Stimulated activated CD4-positive, alpha-beta T cell treated with anti-CD3 and anti-CD28 coated beads, Interleukin-1b, Interleukin-23, amount 100 ng/mL, for 4 hours (primary cell): ENCODE data around the gene CEP83.
A peak's percentile ranks its signal among the peaks of the same experiment; 100 is the strongest.

Experiments
- DNase-seq, 2 donors: peaks; one replicate each; pipeline ENCODE4 v3.0.0-alpha.2; 2020; ENCODE audit warnings: low read depth in 2 of 2

The CEP83 gene

DNA sequence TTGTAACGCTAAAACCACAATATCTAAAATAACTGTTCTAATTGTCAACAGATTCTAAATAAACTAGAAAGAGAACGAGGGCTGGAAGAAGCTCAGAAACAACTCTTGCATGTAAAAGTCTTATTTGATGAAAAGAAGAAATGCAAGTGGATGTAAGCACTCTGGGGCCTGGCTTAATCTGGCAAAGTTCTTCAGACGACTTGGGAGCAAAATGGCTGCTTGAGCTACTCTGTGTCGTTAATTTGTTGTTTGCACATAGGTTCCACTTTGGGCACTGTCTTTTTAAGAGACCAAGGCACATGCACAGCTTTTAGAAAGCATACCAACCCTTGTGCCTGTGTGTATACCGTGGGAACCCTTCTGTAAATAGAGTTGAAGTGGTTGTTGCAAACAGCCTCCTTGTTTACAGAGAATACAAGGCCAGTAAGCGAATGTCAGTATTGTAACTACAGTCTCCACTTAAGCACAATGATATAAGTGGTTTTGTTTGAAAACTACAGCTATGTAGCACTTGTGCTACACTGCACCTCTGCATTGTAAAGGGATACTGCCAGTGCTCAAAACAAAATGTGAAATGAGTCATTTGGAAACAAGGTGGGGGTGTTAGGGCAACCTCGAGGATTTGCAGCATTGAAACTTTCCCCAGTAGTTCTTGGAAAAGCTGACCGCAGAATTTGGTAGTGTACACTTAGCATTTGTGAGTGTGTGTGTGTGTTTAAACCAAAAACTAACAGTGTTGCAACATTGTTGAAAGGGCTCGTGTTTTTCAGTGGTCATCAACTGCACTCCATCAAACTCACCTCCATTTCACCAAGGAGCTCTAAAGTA is 154.3 kb downstream of the CEP83 start:
- peak in 1 of 2 donors; percentile 12 for DNase-seq

DNA sequence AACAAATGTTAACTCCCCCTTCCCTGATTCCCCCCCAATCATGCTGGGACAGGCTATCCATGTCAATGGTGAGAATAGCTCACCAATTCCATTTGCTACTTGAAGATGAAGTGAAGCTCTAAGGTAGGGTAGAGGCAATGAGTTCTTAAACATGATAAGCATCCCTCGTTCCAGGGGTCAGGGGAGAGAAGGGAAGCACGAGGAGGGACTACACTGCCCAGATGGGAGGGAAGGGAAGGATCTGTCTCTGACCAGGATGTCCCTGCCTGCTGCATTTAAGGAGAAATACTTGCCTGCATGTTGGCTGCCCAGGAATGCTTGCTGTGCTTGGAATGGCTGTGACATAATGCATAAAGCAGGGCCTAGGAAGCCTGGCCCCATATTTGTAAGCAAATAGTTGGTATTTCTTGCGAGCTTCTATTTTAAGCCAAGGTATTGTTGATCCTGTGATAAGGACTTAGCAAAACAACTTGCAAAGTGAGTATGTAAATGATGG is 155.1 kb downstream of the CEP83 start:
- DNase-seq = no peak

DNA sequence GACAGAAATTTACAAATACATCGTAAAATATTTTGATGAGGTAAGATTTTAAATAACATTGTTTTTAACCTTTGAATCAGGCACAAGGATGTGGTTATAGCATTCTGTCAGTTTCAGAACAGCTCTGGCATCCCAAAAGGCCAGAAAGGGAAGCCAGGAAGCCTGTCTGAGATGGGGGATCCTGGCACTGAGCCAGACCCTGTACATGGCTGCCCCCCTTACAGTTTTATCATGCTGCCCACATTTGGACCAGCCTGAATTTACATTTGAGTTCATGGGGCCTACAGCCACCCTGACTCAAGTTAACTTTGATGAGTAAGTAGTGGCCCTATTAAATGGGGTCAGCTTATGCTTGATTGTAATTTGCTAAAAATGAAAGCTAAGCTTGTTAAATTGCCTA is 155.7 kb downstream of the CEP83 start:
- no peak for DNase-seq

DNA sequence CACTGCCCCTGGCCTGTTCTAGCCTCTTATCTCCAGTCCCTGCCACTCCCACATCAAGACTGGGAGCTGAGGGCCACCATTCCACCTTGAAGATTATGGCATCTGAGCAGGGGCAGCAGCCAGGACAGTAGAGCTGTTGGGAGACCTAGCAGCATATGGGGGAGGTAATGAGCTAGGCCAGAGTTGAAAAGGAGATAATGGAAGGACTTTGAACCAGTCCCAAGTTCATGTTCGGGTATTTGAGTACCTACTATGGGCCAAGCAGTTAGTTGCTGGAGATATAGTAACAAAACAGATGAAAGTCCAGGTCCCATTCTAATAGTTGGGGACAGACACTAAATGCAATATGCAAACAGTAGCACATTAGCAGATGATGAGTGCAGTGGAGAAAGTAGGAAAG is 159.8 kb downstream of the CEP83 start:
- no peak for DNase-seq

DNA sequence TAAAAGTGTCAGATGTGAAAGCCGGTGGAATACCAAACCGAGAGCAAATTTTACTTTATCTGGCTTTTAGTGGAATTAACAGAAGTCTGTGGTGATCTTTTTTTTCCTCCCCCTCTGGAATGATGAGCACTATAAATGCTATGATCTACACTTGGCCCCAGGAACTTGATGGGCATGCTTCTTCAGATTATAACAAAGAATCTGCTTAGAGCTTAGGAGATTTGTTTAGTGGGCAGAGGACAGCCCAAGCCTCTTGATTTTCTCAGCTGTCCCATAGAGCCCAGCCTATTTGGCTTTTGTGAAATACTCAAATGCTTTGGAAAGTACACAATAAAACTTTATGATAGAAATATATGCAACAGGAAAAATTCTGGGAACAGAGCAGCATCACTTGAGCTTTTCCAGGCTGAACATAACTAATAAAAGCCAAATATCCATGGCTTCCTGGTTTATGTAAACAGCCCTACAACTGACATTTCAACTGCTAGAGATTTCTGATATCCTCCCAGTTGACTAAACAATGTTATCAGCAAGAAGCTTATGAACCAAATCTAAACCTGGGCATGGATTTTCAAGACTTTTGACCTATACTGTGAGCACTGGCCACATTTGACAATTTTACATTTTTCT is 161.7 kb downstream of the CEP83 start:
- no peak for DNase-seq

DNA sequence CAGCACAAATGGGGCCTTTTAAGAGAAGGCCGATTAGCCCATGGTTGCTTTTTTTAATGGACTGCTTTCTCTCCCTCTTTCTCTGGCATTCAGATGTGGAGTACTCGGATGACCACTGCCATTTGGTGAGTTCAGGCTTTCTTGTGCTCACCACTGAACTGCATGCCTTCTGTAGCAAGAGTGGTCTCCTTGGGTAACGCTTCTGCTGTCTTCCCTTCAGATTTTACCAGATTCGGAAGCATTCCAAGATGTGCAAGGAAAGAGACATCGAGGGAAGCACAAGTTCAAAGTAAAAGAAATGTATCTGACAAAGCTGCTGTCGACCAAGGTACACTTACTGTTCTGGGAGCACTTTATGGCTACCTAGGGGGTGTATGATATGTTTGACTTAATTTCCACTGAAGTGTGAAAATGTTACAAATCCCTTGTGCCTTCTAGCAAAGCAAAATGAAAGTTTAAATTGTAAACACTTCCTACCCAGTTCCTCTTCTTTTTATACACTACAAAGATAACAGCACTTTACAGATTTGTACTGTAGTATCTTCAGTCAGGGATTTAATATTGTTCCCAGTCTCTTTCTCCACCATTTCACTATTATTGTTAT is 162.5 kb downstream of the CEP83 start:
- DNase-seq = no peak

DNA sequence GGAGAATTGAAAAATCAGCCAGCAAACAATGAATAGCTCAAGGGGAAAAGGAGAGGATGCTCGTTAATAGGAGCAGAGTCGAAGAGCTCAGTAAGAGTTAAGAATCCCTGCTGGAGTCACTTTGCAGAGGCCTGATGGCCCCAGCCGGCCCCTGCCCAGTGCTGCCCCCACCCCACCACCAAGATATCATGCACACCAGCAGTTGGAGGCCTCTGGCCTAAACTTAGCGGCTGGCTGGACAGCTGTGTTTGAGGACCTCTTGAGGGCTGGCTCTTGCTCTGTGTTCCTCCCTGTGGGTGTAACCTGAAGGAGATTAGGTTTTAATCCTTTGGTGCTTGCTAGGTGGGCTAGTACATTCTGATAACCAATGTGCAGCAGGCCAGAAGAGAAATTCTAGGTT is 169.3 kb downstream of the CEP83 start:
- DNase-seq = no peak

DNA sequence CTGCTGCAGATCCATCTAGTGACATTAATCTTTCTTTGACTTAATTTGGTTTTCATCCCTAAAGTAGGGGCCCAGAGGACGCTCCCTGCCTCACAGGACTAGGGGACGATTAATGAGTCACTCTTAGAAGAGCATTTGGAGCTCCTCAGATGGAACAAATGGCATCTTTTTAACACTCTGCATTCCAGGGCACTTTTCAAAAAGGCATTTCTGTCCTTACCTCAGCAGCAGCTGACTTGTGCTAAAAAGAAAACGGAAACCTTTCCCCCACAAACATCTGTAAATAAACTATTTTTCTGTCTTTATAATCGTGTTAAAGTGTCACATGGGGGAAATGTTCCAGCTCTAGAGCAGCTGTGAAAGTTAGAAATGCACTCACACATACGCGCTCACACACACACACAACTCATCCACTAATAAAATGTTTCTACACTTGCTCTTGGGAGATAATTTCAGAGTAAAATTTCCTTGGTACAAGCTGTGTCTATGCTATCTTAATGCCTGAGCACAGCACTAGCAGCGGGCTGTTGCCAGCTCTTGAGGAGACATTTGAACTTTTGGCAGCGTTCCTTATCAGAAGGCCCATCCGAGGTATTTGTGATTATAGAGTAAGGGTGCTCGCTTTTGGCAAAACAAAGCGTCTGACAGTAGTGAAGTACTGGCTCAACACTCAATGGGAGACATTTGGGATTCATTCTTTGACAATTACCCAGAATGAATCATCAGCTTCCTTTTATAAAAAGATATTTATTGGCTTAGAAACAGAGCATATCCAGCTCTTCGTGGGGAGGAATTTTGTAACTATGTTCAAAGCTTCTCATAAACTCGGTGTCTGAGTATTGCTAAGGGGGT is 170.0 kb downstream of the CEP83 start:
- no peak for DNase-seq

DNA sequence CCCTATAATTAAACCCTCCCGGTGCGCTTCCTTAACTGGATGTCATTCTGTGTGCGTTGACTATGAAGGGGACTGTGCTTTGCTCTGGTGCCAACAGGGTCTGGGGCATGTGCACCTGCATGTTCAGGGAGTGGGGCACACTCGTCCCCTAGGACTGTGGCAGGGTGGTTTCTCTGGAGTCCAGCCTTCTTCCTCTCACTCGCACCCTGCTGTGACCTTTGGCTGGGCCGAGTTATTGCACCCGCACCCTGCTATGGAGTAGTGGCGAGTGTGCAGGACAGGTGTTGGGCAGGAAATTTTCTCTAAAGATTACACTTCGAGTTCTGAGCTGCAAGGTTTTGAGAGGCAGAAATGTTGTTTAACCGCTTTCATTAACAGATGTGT is 172.4 kb downstream of the CEP83 start:
- DNase-seq = no peak

DNA sequence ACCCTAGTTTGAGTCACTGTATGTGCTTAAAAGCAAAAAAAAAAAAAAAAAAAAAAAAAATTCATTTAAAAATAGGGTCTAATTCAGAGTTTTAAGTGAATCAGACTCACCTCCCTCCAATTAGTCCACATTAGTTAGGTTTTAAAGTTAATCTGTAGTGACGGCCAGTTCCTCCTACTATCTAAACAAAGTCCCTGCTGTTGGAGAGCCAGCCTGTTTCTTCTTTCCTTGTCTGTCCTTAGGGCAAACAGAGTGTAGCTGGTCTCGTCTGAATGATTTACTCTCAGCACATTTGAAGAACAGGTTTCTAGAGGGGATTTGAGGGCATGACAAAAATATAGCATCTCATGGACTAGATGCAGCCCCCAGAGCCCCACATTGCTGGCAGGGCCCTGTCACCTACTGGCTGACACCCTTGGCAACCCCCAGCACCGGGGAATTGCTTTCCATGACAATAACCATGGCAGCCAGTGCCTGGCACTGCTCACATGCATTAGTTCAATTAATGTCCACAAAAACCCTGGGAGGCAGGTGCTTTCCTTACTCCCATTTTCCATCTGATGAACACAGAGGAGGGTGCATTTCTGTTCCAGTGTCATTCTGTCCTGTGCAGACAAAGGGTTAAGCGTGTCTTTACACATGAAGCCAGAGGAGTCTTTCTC is 173.0 kb downstream of the CEP83 start:
- no peak for DNase-seq

DNA sequence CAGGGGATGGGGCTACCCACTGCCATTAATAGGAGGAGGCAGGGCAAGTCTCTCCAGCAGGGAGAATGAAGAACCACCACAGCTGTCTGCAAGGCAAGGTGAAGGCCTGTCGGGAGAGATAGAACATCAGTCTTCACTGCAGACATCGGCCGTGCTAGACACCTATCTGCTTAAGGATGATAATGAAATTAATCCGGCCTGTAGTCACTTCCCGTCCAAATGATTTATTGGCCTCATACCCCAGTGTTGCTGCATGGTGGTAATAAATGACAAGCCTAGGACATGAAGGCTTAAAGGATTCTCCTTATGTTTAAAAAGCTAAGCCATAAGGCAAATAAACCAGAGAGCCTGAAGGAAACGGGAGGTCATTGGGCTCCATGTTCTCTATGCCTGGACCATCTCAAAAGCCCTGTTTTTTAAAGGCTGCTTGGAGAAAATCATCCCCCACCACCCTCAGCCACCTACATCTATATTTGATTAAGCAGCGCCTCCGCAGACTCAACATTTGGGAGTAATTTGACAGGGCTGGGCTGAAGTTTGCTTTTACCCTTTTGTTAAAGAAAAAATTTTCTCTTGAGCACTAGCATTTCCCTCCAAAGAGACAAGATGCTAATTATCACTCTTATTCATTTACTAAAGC is 173.6 kb downstream of the CEP83 start:
- no peak for DNase-seq

DNA sequence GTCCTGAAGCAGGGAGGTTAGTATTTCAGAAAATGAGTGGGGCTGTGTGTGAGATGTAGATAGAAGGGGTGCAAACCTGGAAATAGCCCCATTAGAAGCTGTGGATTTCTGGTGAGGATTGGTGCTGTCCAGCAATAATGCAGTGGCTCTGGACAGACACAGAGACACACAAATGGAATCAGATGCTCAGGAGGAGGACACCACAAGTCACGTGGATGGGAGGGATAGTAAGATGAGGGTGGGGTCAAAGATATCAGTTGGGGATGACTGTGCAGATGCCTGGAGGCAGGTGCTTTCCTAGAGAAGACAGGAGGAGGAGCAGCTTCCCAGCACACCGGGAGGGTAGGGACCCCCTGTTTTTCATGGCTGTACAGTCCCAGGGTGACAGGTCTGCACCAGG is 174.8 kb downstream of the CEP83 start:
- no peak for DNase-seq

DNA sequence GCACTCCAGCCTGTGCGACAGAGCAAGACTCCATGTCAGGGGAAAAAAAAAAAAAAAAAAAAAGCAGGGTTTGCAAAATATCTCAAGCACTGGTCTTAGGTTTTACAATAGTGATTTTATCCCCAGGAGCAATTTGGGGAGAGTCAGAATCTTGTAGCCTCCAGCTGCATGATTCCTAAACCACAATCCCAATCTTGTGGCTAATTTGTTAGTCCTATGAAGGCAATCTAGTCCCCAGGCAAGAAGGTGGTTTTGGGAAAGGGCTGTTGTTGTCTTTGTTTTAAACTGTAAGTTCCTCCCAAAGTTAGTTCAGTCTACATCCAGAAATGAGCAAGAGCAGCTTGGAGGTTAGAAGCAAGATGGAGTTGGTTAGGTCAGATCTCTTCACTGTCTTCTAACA is 175.6 kb downstream of the CEP83 start:
- no peak for DNase-seq

DNA sequence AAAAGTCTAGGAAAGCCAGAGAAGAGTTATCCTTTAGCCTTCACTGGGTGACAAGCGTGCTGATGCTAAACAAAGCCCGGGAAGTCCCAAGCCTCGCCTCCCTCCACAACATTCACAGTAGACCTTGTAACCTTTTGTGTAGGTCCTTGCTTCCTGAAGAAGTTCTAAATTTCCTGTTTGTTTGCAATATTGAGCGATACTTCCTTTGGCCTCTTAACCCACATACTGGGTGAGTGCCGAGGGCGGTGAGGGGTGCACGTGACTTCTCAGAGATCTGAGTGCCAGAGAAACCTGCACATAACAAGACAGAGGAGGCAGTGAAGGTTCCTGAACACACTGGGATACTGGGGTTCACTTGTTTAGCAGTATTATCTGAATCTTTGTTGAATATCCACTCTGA is 177.0 kb downstream of the CEP83 start:
- peak in 1 of 2 donors; percentile 22 for DNase-seq

DNA sequence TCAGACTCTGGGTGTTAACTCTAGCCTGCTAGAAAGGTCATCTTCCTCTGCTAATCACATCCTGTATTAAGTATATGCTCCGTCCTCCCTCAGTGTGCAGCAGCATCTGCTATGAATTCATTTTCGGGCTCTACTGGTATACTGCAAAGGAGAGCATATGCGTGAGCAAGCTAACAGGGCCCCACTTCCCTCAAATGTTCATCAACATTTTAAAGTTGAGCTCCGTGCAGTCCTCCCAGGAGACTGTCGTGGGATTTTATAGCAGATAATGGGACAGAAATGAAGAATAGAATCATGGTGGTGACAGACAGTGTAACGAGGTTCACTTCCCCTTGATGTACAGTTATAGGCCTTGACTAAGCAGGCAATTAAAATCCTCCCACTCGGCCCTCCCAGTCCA is 179.6 kb downstream of the CEP83 start:
- DNase-seq = no peak

DNA sequence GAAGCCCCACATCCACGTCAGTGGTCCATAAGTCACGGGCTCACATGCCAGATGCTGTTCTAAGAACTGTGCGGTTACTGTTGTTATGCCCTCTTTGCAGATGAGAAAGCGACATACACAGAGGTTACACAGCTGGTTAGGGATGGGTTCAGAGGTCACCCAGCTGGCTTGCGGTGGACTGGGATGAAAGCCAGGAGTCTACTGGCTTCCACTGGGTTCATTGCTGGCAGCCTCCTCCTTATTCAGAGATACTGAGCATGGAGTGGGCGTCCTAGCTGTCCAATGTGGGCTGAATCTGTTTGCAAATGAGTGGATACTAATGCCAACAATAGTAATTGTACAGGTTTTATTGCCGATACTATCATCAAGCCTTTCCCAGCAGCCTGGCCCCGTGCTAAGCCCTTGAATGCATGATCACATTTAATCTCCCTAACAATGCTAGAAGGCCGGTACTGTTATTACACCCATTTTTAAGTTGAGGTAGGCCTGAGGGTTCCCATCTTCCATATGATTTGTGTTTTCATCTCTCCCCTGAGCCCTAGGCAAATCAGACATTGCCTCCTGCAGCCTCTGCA is 182.2 kb downstream of the CEP83 start:
- no peak for DNase-seq

DNA sequence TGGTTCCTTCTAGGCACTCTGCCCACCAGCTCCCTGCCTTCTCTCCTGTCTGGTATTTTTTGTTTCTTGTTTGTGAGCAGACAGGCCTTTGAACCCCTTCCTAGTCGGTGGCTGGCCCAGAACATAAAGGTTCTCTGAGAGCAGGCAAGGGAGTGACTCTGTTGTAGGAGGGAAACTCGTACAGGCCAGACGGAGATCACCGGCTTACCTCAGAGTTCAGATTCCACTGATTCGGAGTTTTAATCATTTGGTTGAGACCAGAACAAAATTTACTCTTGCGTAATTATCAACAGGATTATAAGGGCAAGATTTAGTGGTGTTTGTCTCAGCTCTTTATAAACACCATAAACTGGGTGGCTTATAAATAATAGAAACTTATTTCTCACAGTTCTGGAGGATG is 182.9 kb downstream of the CEP83 start:
- DNase-seq = no peak

DNA sequence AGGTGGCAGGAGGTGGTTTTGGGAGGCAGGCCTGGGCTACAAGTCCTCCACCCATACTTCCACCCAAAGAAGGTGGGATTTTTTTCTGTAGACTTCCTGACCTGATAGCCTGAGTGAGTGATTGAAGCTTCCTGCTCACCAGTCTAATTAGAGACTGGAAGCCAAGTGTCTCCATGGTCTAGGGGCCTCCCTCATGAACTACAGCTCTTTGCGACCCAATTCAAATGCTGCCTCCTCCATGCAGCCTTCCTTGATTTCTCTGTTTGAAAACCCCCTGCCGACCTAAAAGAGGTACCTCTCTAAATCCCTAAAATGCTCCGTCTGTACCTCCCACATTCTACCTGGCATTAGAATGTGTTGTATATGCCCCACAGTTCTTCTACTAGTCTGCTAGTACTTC is 186.4 kb downstream of the CEP83 start:
- DNase-seq = no peak

DNA sequence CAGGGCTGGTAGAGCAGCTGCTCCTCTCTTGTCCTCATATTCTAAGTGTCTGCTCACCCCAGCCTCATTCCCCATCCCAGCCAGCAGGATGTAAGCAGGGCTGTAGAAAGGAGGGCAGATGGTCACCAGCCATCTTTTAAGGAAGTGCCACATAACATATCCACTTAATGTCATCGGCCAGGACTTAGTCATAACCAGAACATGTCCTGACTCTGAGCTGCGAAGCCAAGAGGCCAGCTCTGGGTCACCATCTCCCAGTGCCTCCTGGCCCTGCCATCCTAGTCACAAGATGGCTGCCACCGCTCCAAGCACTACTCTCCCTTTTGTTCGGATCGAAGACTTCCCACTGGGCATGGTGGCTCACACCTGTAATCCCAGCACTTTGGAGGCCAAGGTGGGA is 187.4 kb downstream of the CEP83 start:
- DNase-seq = no peak

DNA sequence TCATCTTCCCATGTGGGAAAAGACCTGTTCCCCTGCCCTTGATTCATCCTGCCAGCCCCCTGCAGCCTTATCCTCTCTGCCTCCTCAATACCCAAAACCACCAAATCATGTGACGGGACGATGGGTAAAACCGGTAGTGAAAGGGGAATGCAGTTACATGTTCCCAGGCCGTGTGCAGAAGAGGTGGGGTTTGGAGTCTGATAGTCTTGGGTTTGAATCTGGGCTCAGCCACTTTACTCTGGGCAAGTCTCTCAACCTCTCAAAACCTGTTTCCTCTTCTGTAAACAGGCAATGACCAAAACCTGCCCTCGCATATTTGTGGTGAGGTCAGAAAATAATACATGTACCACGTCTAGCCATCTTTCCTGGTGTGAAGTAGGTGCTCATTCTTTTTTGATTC is 188.3 kb downstream of the CEP83 start:
- DNase-seq = no peak
